Esophagus squamous epithelium (tissue), 4 donors: ENCODE results near the gene NEK5.

Experiments
- POLR2A ChIP-seq, 4 donors: fragments of 450-650 bp; IDR thresholded peaks; one replicate each; pipeline ENCODE4 v1.6.1; 2017; ENCODE audit warnings: antibody characterized with exemption in 4 of 4, mild to moderate bottlenecking in 4 of 4, moderate library complexity in 3 of 4
- TF ChIP-seq, protein P1 (sequence below), 6 experiments: fragments of 450-650 bp in 4 of 6; fragments of 200-600 bp in 2 of 6; sonication (generic) in 2 of 6; IDR thresholded peaks; one replicate each; pipeline ENCODE4 v1.5.1; 2016 to 2019; ENCODE audit warnings: antibody characterized with exemption in 6 of 6, mild to moderate bottlenecking in 4 of 6, moderate library complexity in 4 of 6

DNA sequence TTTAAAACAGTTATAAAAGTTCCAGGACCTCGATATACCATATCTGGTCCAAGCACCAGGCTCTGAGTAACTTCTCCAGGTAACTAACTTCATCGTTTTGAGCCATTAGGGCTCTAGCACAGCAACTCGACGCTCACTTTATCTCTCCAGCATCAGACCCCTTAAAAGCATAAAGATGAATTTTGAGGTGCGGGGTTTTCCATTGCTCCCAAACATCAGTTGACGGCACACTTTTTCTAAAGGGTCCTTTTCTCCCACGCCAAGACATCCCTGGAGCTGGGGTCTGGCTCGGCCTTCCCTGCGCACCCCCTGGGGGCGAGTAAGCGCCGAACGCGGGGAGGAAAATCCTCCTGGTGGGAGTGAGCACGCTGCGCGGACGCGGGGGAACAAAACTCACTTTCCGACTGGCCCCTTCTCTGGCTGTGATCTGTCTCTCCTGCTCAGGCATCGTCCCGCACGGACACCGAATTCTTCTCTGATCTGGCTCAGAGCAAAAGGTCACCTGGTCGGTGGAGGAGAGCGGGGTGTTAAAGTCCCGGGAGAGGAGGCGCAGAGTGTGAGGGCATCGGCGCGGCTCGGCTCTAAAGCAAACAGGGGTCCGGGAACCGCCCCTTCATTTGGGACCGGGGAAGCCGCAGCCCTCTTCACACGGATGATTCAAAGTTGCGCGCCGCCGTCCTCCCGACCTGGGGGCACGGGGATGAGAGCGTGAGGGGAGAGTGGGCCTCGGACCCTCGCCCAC lies 117.8 kb downstream of the NEK5 start, which contains the start of gene ATP7B:
- TF ChIP-seq, protein P1, sequence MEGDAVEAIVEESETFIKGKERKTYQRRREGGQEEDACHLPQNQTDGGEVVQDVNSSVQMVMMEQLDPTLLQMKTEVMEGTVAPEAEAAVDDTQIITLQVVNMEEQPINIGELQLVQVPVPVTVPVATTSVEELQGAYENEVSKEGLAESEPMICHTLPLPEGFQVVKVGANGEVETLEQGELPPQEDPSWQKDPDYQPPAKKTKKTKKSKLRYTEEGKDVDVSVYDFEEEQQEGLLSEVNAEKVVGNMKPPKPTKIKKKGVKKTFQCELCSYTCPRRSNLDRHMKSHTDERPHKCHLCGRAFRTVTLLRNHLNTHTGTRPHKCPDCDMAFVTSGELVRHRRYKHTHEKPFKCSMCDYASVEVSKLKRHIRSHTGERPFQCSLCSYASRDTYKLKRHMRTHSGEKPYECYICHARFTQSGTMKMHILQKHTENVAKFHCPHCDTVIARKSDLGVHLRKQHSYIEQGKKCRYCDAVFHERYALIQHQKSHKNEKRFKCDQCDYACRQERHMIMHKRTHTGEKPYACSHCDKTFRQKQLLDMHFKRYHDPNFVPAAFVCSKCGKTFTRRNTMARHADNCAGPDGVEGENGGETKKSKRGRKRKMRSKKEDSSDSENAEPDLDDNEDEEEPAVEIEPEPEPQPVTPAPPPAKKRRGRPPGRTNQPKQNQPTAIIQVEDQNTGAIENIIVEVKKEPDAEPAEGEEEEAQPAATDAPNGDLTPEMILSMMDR (IDR thresholded peaks at IDR 0.05), result no peak
- TF ChIP-seq POLR2A (IDR thresholded peaks at IDR 0.05), result no peak
